ENCODE measurements around the gene GPAT3.

DNA sequence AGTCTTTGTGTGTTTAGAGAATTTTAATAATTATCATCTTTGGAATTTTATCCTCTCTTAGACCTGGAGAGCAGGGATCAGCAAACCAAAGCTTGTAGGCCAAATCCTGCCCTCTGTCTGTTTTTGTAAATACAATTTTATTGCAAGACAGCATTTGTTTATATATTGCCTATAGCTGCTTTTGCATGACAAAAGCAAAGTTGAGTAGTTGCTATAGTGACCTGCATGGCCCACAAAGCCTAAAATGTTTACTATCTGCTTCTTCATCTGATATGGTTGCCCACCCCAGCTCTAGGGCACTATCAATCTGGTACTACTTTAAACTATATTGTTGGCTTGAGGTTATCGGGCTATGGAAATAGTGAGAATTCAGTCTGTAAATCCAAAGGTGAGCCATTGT lies 80.3 kb downstream of the GPAT3 start:
- no peak for TF ChIP-seq SRF (IDR thresholded peaks at IDR 0.05; ENCODE audit: low read depth, low read length)
- TF ChIP-seq EP300 (IDR thresholded peaks at IDR 0.05; ENCODE audit: borderline replicate concordance in 1 of 2, low read depth in 2 of 2, low read length in 2 of 2) = no peak
- no peak for TF ChIP-seq POLR2AphosphoS5 (IDR thresholded peaks at IDR 0.05; ENCODE audit: low read depth, low read length)
- TF ChIP-seq, protein P1, sequence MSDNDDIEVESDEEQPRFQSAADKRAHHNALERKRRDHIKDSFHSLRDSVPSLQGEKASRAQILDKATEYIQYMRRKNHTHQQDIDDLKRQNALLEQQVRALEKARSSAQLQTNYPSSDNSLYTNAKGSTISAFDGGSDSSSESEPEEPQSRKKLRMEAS (IDR thresholded peaks at IDR 0.05) = no peak
- TF ChIP-seq, protein P2, sequence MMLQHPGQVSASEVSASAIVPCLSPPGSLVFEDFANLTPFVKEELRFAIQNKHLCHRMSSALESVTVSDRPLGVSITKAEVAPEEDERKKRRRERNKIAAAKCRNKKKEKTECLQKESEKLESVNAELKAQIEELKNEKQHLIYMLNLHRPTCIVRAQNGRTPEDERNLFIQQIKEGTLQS (IDR thresholded peaks at IDR 0.05; ENCODE audit: insufficient read depth, low read depth, low read length) = no peak
- TF ChIP-seq POLR2A (IDR thresholded peaks at IDR 0.05; ENCODE audit: control extremely low read depth in 1 of 2, low read depth in 2 of 2, low read length in 2 of 2) = no peak
- no peak for TF ChIP-seq RAD21 (IDR thresholded peaks at IDR 0.05 in 1 of 2, conservative IDR thresholded peaks at IDR 0.05 in 1 of 2; ENCODE audit: low read depth in 2 of 2, low read length in 2 of 2)
- no peak for TF ChIP-seq EZH2 (IDR thresholded peaks at IDR 0.05; ENCODE audit: low read depth, low read length, severe bottlenecking)
- no peak for TF ChIP-seq SIRT6 (IDR thresholded peaks at IDR 0.05; ENCODE audit: low read length)
- TF ChIP-seq, protein P3, sequence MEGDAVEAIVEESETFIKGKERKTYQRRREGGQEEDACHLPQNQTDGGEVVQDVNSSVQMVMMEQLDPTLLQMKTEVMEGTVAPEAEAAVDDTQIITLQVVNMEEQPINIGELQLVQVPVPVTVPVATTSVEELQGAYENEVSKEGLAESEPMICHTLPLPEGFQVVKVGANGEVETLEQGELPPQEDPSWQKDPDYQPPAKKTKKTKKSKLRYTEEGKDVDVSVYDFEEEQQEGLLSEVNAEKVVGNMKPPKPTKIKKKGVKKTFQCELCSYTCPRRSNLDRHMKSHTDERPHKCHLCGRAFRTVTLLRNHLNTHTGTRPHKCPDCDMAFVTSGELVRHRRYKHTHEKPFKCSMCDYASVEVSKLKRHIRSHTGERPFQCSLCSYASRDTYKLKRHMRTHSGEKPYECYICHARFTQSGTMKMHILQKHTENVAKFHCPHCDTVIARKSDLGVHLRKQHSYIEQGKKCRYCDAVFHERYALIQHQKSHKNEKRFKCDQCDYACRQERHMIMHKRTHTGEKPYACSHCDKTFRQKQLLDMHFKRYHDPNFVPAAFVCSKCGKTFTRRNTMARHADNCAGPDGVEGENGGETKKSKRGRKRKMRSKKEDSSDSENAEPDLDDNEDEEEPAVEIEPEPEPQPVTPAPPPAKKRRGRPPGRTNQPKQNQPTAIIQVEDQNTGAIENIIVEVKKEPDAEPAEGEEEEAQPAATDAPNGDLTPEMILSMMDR (IDR thresholded peaks at IDR 0.05; ENCODE audit: control extremely low read depth in 1 of 3, insufficient read depth in 1 of 3, low read depth in 1 of 3, low read length in 3 of 3) = no peak
- TF ChIP-seq EGR1 (IDR thresholded peaks at IDR 0.05; ENCODE audit: borderline replicate concordance, low read depth, low read length) = no peak
- no peak for TF ChIP-seq HDAC2 (IDR thresholded peaks at IDR 0.05; ENCODE audit: borderline replicate concordance in 1 of 2, low read depth in 2 of 2, low read length in 2 of 2)

All from H1 (cell line).